ENCODE data around the gene ZBTB7C.

Gene ZBTB7C

DNA sequence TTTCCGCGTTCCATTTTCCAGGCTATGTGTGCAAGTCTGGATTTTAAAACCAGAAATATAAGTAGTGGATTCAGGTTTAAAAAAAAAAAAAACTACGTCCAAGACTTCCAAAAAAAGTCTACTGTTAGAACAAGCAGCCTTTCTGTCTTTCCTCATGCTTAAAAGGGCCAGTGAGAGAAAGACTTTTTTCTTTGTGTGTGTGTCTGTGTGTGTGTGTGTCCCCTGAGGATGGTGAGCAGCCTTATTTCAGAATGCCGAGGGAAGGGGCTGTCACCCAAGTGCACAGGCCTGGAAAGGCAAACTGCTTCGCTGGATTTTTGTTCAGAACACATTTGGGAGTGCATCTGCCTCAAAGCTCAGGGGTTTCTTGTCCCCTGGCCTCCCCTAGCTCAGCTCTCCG lies 98.8 kb downstream of the ZBTB7C start:
- TF ChIP-seq REST (IDR thresholded peaks at IDR 0.05; ENCODE audit: insufficient read depth in 1 of 2, low read depth in 2 of 2, low read length in 2 of 2): no peak

DNA sequence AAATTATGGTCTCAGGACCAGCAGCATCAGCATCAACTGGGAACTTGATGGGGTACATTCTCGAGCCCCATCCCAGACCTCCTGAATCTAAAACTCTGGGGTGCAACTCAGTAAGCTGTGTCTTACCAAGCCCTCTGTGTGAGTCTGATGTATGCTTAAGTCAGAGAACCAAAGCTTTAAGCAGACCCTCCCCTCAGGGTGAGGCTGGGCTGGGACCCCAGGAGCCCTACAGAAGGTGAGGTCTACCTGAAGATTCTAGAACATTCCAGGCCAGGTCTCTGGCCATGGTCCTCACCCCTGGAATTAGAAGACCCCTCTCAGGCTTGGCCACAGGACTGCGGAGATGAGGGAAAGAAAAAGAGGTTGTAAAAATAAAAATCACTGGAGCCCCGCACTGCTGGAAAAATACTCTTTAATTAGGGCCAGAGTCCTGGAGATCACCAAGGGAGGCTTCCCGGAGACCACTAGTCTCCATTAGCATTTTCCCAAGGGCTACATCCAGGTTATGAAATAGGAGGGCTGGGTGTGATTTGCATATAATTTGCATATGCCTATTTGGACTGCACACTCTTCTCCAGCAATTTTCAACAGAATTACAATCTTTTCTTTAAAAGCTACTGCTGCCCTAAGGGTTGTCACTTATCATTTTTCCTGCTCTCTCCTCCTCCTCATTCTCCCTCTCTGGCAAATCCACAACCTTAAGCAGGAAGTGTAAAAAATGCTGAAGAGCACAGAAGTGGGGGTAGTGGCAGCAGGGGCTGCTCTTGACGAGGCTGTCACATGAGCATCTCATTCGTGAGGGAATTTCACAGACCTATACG lies 100.2 kb downstream of the ZBTB7C start:
- no peak for TF ChIP-seq REST (IDR thresholded peaks at IDR 0.05; ENCODE audit: insufficient read depth in 1 of 2, low read depth in 2 of 2, low read length in 2 of 2)
- no peak for TF ChIP-seq POLR2AphosphoS5 (IDR thresholded peaks at IDR 0.05; ENCODE audit: low read depth, low read length)
- TF ChIP-seq SIN3A (IDR thresholded peaks at IDR 0.05; ENCODE audit: borderline replicate concordance, insufficient read depth, low read length): no peak
- TF ChIP-seq TAF1 (IDR thresholded peaks at IDR 0.05; ENCODE audit: borderline replicate concordance, insufficient read depth, low read length): no peak
- no peak for TF ChIP-seq FOXP2 (optimal IDR thresholded peaks at IDR 0.05; ENCODE audit: borderline replicate concordance, extremely low read depth, extremely low read length, insufficient read depth)

DNA sequence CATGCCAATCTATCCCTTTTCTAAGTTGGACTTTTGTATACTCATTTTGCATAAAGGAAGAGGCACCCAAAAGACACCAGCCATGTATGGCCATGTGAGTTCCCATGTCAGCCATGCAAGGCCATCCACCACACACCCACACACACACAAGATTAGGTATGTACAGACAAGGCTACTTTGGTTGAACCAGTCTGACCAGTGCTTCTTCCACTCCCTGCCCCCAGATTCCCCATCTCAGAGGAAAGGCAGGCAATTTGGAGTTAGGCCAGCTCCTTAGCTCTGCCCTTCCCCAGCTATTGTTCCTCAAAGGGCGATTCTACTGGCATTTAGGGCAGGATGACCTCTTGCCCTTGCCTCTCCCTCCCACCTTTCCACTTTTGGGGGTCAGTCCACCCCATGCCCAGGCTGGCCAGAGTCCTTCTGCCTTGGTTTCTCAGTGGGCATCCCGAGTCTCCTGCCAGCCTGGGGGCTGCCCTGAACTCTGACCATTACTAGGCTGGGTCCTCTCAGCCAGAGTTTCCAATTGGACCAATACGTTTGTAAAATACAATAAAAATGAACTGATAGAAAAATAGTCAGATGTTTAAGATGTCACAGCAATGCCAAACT lies 101.1 kb downstream of the ZBTB7C start:
- TF ChIP-seq REST (IDR thresholded peaks at IDR 0.05; ENCODE audit: insufficient read depth in 1 of 2, low read depth in 2 of 2, low read length in 2 of 2) (no peak), POLR2AphosphoS5 (IDR thresholded peaks at IDR 0.05; ENCODE audit: low read depth, low read length) (no peak)

GRCh38 chr18:48306838-48307237 lies 102.3 kb downstream of the ZBTB7C start:
- TF ChIP-seq SIN3A (IDR thresholded peaks at IDR 0.05; ENCODE audit: borderline replicate concordance, insufficient read depth, low read length) (no peak), TAF1 (IDR thresholded peaks at IDR 0.05; ENCODE audit: borderline replicate concordance, insufficient read depth, low read length) (no peak), FOXP2 (optimal IDR thresholded peaks at IDR 0.05; ENCODE audit: borderline replicate concordance, extremely low read depth, extremely low read length, insufficient read depth) (no peak), POLR2AphosphoS5 (IDR thresholded peaks at IDR 0.05; ENCODE audit: low read depth, low read length) (no peak)

DNA sequence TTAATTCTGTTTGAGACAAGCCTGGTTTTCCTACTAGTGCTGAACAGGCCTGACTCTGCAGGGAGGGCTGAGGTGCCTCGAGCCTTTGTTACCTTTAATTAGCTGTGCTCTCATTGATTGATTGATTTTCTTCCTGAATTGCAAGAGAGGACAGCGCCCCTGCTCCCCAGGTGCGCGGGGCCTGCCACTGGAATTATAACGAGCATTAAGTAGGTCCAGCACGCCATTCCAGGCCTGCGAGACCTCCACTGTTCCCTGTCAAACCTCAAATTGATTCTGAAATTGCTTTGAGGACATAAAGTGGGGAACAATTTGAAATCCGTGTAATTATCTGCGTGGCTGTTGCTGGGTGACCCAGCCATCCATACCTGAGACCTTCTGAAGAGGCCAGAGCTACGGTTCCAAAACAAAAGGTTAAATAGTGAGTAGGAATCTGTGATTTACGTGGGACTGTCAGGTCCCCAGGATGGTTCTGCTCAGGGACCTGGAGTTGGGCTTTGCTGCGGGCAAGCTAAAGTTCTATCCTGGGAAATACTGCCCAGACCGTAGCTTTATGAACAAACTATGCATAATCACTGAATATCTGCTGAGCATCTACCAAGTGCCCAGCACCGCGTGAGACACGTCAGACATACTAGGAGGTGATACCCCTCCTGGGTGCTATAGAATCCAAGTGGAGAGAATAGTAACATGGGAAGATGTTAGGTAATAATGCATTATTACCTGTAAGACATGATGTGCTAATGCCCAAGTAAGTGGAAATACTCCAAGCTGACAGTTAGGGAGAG lies 104.1 kb downstream of the ZBTB7C start:
- no peak for TF ChIP-seq REST (IDR thresholded peaks at IDR 0.05; ENCODE audit: insufficient read depth in 1 of 2, low read depth in 2 of 2, low read length in 2 of 2)
- no peak for TF ChIP-seq POLR2AphosphoS5 (IDR thresholded peaks at IDR 0.05; ENCODE audit: low read depth, low read length)
- TF ChIP-seq SIN3A (IDR thresholded peaks at IDR 0.05; ENCODE audit: borderline replicate concordance, insufficient read depth, low read length): no peak
- TF ChIP-seq TAF1 (IDR thresholded peaks at IDR 0.05; ENCODE audit: borderline replicate concordance, insufficient read depth, low read length): no peak
- TF ChIP-seq FOXP2 (optimal IDR thresholded peaks at IDR 0.05; ENCODE audit: borderline replicate concordance, extremely low read depth, extremely low read length, insufficient read depth): no peak
